22Rv1 (cell line): Measurements from ENCODE around the gene NTRK3.

Experiments
- ZFX ChIP-seq: fragments of 450-650 bp; IDR thresholded peaks from 2 replicates; pipeline ENCODE4 v1.6.1; 2017; ENCODE audit warnings: antibody characterized with exemption, borderline replicate concordance
- TF ChIP-seq, protein P1 (sequence below): fragments of 450-650 bp; IDR thresholded peaks from 2 replicates; pipeline ENCODE4 v1.5.1; 2017; ENCODE audit warnings: mild to moderate bottlenecking

DNA sequence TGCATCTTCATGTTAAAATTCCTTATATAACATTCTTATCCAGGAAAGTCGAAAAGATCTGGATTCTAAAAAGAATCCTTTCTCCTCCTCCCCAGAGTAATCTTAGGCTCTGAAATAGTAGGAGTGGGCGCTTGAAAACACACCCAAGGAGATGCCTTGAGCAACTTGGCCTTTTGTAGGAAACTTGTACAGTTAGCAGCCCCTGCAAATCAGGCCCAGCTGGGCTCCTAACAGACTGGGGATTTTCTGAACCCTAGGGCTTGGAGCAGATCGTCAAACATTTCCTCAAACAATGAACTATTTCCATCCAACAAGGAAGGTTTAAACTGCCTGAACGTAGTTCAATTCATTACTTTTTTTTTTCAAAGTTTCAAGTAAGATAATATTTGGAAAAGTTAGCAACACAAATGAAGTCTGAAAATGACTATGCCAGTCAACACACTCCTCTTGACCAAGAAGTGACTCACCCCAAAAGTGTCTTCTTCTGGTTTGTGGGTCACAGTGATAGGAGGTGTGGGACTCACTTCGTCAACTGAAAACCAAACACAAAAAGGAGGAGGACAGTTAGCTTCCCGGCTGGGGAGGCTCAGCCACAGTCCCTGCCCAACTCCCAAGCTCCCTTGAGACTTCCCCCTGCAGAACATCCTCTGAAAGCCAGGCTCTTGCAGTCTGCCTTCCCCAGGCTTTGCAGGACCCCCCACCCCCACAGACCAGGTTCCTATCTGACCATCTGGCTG, 129.7 kb downstream of the NTRK3 start:
- TF ChIP-seq, protein P1, sequence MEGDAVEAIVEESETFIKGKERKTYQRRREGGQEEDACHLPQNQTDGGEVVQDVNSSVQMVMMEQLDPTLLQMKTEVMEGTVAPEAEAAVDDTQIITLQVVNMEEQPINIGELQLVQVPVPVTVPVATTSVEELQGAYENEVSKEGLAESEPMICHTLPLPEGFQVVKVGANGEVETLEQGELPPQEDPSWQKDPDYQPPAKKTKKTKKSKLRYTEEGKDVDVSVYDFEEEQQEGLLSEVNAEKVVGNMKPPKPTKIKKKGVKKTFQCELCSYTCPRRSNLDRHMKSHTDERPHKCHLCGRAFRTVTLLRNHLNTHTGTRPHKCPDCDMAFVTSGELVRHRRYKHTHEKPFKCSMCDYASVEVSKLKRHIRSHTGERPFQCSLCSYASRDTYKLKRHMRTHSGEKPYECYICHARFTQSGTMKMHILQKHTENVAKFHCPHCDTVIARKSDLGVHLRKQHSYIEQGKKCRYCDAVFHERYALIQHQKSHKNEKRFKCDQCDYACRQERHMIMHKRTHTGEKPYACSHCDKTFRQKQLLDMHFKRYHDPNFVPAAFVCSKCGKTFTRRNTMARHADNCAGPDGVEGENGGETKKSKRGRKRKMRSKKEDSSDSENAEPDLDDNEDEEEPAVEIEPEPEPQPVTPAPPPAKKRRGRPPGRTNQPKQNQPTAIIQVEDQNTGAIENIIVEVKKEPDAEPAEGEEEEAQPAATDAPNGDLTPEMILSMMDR = no peak
- no peak for TF ChIP-seq ZFX
